ENCODE measurements around the gene C3orf18. TPM values are rescaled to one million over a fixed set of nuclear protein-coding genes. Genes with fewer than 3 reads are reported as not detected.

Gene C3orf18
- total and polyA plus RNA-seq, 9 of the 15 experiments (the other 6 are each of a cell fraction or from before 2014, with no cell fraction given) = 0.01 to 2.3 (median 0.94) TPM

GRCh38 chr3:50607271-50608091 is 39.9 kb upstream of the C3orf18 start (continued):
- TF ChIP-seq DACH1 (IDR thresholded peaks at IDR 0.05; ENCODE audit: partially characterized antibody) (no peak), CBFB (CRISPR knock-in tag; IDR thresholded peaks at IDR 0.05) (peak; percentile 83; the same call in 1 of the 2 replicates), ZNF140 (CRISPR knock-in tag; IDR thresholded peaks at IDR 0.05) (no peak), ZNF133 (CRISPR knock-in tag; IDR thresholded peaks at IDR 0.05) (no peak), GABPA (tag; conservative IDR thresholded peaks at IDR 0.05; ENCODE audit: low read depth) (peak; percentile 78), ZBED1 (IDR thresholded peaks at IDR 0.05) (peak; percentile 48; the same call in 1 of the 2 replicates), KAT7 (CRISPR knock-in tag; IDR thresholded peaks at IDR 0.05; ENCODE audit: borderline replicate concordance) (0 out of 2 replicates have a peak, but pooled peaks have one; percentile 45)
- TF ChIP-seq, protein P1, sequence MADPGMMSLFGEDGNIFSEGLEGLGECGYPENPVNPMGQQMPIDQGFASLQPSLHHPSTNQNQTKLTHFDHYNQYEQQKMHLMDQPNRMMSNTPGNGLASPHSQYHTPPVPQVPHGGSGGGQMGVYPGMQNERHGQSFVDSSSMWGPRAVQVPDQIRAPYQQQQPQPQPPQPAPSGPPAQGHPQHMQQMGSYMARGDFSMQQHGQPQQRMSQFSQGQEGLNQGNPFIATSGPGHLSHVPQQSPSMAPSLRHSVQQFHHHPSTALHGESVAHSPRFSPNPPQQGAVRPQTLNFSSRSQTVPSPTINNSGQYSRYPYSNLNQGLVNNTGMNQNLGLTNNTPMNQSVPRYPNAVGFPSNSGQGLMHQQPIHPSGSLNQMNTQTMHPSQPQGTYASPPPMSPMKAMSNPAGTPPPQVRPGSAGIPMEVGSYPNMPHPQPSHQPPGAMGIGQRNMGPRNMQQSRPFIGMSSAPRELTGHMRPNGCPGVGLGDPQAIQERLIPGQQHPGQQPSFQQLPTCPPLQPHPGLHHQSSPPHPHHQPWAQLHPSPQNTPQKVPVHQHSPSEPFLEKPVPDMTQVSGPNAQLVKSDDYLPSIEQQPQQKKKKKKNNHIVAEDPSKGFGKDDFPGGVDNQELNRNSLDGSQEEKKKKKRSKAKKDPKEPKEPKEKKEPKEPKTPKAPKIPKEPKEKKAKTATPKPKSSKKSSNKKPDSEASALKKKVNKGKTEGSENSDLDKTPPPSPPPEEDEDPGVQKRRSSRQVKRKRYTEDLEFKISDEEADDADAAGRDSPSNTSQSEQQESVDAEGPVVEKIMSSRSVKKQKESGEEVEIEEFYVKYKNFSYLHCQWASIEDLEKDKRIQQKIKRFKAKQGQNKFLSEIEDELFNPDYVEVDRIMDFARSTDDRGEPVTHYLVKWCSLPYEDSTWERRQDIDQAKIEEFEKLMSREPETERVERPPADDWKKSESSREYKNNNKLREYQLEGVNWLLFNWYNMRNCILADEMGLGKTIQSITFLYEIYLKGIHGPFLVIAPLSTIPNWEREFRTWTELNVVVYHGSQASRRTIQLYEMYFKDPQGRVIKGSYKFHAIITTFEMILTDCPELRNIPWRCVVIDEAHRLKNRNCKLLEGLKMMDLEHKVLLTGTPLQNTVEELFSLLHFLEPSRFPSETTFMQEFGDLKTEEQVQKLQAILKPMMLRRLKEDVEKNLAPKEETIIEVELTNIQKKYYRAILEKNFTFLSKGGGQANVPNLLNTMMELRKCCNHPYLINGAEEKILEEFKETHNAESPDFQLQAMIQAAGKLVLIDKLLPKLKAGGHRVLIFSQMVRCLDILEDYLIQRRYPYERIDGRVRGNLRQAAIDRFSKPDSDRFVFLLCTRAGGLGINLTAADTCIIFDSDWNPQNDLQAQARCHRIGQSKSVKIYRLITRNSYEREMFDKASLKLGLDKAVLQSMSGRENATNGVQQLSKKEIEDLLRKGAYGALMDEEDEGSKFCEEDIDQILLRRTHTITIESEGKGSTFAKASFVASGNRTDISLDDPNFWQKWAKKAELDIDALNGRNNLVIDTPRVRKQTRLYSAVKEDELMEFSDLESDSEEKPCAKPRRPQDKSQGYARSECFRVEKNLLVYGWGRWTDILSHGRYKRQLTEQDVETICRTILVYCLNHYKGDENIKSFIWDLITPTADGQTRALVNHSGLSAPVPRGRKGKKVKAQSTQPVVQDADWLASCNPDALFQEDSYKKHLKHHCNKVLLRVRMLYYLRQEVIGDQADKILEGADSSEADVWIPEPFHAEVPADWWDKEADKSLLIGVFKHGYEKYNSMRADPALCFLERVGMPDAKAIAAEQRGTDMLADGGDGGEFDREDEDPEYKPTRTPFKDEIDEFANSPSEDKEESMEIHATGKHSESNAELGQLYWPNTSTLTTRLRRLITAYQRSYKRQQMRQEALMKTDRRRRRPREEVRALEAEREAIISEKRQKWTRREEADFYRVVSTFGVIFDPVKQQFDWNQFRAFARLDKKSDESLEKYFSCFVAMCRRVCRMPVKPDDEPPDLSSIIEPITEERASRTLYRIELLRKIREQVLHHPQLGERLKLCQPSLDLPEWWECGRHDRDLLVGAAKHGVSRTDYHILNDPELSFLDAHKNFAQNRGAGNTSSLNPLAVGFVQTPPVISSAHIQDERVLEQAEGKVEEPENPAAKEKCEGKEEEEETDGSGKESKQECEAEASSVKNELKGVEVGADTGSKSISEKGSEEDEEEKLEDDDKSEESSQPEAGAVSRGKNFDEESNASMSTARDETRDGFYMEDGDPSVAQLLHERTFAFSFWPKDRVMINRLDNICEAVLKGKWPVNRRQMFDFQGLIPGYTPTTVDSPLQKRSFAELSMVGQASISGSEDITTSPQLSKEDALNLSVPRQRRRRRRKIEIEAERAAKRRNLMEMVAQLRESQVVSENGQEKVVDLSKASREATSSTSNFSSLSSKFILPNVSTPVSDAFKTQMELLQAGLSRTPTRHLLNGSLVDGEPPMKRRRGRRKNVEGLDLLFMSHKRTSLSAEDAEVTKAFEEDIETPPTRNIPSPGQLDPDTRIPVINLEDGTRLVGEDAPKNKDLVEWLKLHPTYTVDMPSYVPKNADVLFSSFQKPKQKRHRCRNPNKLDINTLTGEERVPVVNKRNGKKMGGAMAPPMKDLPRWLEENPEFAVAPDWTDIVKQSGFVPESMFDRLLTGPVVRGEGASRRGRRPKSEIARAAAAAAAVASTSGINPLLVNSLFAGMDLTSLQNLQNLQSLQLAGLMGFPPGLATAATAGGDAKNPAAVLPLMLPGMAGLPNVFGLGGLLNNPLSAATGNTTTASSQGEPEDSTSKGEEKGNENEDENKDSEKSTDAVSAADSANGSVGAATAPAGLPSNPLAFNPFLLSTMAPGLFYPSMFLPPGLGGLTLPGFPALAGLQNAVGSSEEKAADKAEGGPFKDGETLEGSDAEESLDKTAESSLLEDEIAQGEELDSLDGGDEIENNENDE (IDR thresholded peaks at IDR 0.05; ENCODE audit: low read depth, low read length) = no peak
